Tibial nerve (tissue), 4 donors: ENCODE results near the gene OSM.

ENCODE experiments used
- EP300 ChIP-seq, 2 donors: sonication (generic); formaldehyde crosslinking; IDR thresholded peaks; one replicate each; pipeline ENCODE4 v1.6.1; 2017; ENCODE audit warnings: antibody characterized with exemption in 2 of 2, mild to moderate bottlenecking in 1 of 2
- POLR2A ChIP-seq, 2 donors: fragments of 450-650 bp; IDR thresholded peaks; one replicate each; pipeline ENCODE4 v1.6.1; 2017; ENCODE audit warnings: antibody characterized with exemption in 2 of 2, mild to moderate bottlenecking in 2 of 2, moderate library complexity in 2 of 2
- TF ChIP-seq, protein P1 (sequence below), 5 experiments: fragments of 200-600 bp in 3 of 5; fragments of 450-650 bp in 2 of 5; sonication (generic) in 3 of 5; IDR thresholded peaks; one replicate each; pipeline ENCODE4 v1.5.1; 2016 to 2019; ENCODE audit warnings: antibody characterized with exemption in 5 of 5, mild to moderate bottlenecking in 3 of 5, moderate library complexity in 2 of 5

DNA sequence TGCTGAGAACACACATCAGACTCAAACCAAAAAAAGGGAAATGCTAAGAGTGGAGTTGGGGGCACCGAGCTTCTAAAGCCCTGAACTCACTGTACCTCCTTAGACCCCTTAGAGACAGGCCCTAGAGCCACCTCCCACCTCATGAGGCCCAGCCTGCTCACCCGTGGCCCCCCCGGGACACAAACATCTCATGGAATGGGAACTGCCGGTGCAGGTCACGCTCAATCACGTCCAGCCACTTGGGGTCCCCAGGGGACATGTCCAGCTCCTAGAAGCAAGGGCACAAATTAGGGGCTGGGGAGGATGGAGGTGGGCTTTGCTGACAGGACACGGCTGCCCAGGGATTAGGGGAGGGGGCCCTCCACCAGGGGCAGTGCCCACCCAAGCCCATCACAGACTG lies 28.9 kb upstream of the OSM start:
- TF ChIP-seq, protein P1, sequence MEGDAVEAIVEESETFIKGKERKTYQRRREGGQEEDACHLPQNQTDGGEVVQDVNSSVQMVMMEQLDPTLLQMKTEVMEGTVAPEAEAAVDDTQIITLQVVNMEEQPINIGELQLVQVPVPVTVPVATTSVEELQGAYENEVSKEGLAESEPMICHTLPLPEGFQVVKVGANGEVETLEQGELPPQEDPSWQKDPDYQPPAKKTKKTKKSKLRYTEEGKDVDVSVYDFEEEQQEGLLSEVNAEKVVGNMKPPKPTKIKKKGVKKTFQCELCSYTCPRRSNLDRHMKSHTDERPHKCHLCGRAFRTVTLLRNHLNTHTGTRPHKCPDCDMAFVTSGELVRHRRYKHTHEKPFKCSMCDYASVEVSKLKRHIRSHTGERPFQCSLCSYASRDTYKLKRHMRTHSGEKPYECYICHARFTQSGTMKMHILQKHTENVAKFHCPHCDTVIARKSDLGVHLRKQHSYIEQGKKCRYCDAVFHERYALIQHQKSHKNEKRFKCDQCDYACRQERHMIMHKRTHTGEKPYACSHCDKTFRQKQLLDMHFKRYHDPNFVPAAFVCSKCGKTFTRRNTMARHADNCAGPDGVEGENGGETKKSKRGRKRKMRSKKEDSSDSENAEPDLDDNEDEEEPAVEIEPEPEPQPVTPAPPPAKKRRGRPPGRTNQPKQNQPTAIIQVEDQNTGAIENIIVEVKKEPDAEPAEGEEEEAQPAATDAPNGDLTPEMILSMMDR (IDR thresholded peaks at IDR 0.05) = no peak
- TF ChIP-seq POLR2A (IDR thresholded peaks at IDR 0.05) (no peak), EP300 (IDR thresholded peaks at IDR 0.05) (no peak)
